OCI-LY7 (cell line): ENCODE measurements around the gene PLPP6.

Source experiments
- EZH2phosphoT487 ChIP-seq: fragments of 200-600 bp; sonication (generic); IDR thresholded peaks from 2 replicates; pipeline ENCODE4 v1.6.1; 2018; ENCODE audit warnings: low read depth, borderline replicate concordance, mild to moderate bottlenecking, mixed run types, antibody characterized with exemption, low read length, moderate library complexity, mixed read lengths
- TF ChIP-seq, protein P1 (sequence below): fragments of 200-600 bp; sonication (generic); conservative IDR thresholded peaks from 2 replicates; pipeline ENCODE4 v1.5.1; 2014; ENCODE audit warnings: mild to moderate bottlenecking, antibody characterized with exemption, low read length, moderate library complexity, mixed read lengths

DNA sequence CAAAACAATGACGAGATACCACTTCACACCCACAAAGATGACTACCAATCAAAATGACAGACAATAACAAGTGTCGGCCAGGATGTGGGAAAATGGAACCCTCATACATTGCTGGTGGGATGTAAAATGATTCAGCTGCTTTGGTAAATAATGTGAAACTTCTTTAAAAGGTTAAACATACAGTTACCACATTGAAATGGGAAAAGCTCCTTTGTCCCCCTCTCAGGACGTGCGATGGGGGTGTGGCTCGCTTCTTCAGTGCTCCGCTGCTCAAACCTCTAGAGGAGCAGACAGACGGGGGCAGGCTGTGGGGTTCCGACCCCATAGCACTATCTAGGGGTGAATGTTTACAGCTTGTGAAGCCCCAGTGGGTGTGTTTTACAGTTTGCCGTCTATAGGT lies 8.0 kb upstream of the PLPP6 start:
- TF ChIP-seq, protein P1, sequence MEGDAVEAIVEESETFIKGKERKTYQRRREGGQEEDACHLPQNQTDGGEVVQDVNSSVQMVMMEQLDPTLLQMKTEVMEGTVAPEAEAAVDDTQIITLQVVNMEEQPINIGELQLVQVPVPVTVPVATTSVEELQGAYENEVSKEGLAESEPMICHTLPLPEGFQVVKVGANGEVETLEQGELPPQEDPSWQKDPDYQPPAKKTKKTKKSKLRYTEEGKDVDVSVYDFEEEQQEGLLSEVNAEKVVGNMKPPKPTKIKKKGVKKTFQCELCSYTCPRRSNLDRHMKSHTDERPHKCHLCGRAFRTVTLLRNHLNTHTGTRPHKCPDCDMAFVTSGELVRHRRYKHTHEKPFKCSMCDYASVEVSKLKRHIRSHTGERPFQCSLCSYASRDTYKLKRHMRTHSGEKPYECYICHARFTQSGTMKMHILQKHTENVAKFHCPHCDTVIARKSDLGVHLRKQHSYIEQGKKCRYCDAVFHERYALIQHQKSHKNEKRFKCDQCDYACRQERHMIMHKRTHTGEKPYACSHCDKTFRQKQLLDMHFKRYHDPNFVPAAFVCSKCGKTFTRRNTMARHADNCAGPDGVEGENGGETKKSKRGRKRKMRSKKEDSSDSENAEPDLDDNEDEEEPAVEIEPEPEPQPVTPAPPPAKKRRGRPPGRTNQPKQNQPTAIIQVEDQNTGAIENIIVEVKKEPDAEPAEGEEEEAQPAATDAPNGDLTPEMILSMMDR, result no peak
- TF ChIP-seq EZH2phosphoT487, result no peak
